Stimulated activated CD8-positive, alpha-beta memory T cell treated with anti-CD3 and anti-CD28 coated beads, Interleukin-7, amount 100 ng/mL, for 1 hour (primary cell): ENCODE measurements around the gene FGFBP2.
"Not testable (repeated sequence)": the region's sequence is repeated elsewhere in the genome, so short reads cannot be mapped to it uniquely, and the experiment has no call there.

Experiments used
- DNase-seq, 2 donors: peaks; one replicate each; pipeline ENCODE4 v3.0.0-alpha.2; 2020; ENCODE audit warnings: low read depth in 2 of 2

Gene FGFBP2

DNA sequence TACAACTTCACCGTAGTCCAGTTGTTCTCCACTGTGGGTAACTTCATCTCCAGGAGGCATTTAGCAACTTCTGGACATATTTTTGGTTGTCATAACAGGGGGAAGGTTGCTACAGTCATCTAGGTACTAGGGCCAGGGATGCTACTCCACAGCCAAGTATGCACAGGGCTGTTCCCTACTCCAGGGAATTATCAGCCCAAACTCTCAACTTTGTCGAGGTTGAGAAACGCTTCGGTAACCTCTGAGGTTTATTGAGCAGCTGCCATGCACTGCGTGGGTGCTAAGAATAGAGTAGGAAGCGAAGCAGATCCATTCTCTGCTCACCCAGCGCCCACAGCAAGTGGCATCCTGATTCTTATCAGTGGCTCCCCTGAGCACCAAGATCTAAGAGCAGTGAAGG, 32.7 kb downstream of the FGFBP2 start:
- DNase-seq, result no peak

DNA sequence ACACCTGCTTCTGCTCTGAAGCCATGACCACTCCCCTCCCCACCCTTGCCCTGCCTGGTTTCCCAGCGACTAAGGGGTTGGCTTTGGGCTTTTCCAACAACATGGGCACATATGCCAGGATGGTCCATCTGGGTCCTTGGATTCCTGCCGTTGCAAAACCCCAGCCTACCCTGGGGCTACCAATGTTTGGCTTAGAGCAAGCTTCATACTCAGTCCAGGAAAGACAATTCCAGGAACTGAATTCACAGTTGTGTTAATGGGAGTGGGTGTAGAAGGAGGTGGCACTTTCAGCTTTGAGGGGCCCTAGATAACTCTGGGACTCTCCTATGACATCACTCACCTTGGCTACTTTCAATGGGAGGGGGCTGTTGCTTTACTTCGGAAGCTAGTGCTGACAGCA, 33.4 kb downstream of the FGFBP2 start:
- no peak for DNase-seq

DNA sequence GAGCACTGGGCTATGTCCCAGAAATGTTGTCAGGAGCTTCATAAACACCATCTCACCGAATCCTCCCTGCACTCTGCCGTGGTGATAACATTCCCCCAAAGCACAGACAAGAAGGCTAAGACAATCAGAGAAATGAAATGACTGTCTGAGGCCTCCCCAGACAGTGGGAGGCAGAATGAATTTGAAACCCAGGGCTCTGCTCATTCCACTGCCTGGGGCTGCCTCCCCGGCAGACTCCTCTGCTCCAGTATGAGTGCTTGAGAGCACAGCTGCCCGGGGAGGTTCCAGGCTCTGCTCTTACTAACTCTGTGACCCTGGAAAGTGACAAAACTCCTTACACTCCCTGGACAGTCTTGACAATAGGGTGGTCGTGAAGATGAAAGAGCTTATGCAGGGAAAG, 34.1 kb downstream of the FGFBP2 start:
- DNase-seq, result no peak

DNA sequence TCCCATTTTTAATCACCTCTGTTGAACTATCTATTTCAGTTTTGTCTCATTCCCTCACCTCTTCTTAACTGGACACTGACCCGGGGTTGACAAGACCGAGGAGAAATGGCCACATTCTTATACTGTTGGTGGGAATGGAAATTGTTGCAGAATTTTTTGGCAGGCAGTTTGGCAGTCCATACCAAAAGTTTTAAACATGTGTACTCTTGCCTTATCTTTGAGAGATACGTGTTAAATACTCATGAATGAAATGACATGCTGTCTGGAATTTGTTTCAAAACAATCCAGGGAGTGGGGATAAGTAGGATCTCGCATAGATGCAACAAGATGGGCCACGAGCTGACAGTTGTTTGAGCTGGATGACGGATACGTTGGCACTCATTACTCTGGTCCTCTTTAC, 36.5 kb downstream of the FGFBP2 start:
- DNase-seq, result no peak

DNA sequence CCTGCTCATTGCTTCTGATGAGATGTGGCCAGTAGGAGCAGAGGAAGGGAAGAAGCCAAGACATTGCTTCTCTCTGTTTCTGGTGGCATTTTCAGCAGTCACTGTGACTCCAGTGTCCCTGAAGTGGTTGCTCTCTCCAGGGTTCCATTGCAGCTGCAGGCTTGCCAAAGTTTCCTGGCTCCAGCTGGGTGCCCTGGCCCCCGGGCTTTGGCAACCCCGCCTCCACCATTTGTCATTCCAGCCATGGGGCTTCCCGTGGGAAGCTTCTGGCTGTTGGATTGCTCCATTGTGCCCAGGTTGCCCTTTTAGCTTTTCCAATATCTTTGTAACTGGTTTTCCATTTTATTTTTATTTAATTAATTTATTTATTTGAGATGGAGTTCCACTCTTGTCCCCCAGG, 37.1 kb downstream of the FGFBP2 start:
- no peak for DNase-seq

DNA sequence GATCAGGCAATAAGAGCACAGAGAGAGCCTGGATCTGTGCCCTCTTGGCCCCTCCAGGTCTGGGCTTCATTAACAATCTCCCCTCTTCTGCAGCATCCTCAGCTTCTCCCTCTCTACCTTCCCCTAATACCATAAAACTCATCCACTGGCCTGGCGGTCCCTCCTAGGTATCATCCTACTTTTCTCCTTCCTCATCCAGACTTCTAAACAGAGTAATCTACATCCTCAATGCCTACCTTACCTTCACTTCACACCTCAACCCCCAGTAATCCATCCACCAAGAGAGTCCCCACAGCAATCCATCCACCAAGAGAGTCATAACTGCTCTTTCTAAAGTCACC, 41.4 kb downstream of the FGFBP2 start:
- no peak for DNase-seq

DNA sequence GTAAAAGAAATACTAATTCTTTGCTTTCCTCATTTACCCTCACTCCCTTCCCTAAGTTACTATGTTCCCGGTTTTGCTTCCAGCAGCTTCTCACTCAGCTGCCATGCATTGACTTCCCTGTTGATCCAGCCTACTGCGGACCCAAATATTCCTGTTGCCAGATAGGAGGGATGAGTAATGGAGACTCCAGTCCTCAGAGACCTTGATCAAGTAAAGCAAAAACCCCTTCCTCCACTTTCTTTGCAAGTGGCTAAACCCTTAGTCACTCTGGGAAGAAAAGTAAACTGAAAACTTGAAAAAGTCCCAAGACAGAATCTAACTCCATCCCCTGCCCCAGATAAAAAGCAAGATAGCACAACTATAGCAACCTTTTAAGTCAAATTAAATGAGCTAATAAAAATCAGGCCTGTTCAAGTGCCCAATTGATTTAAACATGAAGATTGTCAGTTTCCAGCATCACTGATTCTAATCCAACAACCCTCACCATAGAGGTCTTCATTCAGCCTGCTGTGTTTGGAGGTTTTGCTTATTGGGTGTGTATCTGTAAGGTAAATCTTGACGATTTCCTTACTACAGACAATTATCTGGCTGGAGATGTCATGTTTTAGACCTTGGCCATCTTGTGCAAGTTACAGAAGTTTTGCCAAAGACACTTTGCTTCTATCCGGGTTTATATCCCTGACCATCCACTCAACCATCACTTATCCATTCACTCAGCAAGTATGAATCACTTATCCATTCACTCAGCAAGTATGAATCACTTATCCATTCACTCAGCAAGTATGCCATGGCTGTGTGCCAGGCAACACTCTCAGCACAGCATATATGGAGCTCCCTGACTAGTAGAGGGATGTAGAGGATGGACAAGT, 42.0 kb downstream of the FGFBP2 start:
- no peak for DNase-seq

DNA sequence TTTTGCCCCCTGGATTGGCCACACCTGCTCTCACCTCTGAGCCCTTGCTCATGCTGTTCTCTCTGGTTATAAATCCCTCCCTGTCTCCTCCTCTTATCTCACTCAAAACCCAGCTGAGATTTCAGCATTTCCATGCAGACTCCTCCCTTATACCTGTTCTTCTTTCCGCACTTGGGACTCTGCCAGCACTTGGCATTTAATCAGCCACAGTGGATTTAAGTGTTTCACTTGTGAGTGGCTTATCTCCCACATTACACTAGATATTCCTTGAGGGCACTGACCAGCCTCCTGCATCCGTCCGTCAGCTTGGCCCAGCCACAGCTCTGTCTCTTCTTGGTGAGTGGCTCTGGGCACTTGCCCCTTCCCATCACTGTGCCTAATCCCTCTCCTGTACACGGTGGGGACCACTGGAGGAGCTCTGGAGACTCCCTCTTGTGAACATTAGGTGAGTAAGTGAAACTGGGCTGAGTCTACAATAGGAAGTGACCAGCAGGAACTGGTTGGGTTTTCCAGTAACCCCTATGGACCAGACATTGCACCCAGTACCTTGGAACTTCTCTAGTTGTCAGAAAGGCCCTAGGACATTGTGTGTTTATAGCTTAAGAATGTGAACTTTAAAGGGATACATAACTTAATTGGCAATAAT, 44.4 kb downstream of the FGFBP2 start:
- DNase-seq, result no peak

DNA sequence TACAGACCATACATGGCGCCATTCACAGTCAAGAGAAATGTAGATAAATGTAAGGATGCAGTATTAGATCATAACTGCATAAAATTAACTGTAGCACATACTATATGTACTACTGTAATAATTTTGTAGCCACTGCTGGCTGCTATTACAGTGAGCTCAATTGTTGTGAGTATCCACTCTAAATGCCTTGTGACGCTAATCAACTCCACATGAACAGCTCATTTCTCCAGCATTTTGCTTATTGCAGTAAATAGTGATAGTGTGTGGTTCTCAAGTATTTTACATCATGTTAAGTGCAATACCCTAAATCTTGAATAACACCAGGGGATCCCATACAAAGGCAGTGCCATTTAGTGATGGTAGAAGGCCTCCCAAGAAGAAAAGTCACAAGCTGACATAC, 45.7 kb downstream of the FGFBP2 start:
- no peak for DNase-seq

DNA sequence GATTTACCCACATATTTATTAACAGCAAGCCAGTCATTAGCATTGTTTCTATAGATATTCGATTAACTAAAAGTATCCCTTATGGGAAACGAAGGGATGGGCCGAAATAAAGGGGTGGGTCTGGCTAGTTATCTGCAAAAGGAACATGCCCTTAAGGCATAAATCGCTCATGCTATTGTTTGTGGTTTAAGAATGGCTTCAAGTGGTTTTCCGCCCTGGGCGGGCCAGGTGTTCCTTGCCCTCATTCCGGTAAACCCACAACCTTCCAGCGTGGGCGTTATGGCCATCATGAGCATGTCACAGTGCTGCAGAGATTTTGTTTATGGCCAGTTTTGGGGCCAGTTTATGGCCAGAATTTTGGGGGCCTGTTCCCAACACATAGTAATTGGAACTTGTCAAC, 46.6 kb downstream of the FGFBP2 start:
- not testable (repeated sequence) for DNase-seq

DNA sequence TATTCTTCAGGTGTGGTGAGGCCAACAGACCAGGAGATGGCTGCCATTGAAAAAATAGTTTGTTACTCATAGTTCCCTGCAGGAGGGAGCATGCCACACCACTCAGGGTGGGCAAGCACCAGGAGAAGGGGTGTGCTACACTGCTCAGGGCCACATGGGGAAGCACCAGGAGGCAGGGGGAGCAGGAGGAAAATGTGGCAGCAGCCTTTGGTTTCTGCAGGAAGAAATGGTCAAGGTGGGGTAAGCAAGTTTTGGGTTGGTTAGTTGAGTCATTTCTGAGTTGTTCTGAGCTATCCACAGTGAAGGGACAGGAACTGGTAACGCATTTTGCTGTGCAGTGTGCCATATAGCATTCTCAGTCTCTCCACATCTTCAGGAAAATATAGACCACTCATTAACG, 48.2 kb downstream of the FGFBP2 start:
- DNase-seq, result no peak

DNA sequence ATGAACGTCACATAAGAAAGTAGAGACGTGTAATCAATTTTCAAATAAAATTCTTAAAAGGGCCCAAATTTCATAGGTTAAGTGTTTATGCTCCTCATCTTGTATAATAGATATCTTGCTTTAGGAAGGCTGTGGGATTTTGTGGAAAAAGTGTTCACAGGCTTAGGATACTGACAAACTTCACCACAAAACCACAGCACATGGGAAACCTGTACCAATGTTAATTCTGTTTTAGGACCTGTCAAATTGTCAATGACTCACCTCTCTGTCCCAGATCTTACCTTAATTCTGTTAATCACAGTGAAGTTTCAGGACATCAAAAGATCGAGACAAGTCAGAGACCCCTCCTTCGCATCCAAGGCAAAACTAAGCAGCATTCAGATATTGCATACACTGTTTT, 48.7 kb downstream of the FGFBP2 start:
- DNase-seq, result no peak

DNA sequence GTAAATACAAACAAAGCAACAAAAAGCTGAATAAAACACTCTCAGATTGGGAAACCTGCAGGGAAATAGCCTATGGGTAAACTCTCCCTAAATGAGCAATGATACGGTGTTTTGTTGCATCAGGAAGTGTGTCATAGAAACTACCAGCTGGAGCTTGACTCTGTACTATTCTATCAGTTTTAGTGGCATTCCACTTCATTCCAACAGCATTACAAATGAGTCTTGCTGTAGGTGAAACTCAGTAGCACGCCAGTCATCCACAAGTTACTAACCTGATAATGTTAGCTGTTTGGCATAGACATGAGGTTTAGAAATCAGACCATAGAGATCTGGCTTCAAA, 49.4 kb downstream of the FGFBP2 start:
- no peak for DNase-seq

DNA sequence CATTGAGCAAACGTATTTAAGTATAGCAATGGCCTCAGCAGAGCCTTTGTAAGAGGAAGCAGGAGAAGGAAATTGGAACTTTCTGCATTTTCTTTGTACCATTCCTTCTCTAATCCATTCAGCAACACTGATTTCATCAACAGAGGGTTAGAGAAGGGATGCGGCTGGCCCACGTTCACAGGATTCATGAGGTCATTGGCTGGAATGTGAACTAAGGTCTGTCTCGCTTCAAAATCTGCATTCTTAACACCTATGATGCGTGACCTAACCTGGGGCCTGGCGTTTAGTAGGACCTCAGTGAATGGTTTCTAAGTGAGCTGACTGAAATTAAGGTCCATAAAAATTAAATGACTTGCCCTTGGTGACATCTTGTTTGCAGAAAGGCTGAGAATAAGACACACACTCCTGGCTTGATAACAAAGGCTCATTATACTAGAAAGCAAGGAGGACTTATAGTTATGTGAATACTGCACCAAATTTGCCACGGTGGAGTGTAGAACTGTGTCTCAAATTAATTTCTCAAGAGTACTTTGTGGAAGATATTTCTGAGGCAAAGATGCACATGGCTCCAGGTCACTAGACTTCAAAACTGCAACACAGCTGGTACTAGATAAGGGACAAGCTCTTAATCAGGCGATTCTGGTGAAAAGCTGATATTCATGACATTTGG, 49.9 kb downstream of the FGFBP2 start:
- DNase-seq, result no peak

DNA sequence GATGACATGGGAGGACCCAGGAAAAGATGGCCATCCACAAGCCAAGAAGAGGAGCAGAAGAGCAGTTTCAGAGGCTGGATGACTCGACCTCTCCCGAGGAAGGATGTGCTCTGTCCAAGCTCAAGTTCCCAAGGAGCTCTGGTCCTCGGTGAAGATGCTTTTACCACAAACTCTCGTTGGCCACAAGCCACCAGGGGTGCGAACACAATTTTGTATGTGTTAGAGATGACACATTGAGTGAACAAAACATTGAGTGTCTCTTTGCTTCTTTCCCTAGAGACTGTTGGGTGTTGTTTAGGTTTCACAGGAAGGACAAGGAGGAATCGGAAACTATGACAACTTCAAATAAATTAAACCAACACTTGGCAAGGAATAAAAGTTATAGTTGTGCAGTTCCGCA, 50.7 kb downstream of the FGFBP2 start:
- DNase-seq, result no peak
